GM19238 (cell line): ENCODE measurements around the gene NEU4.
"Not testable (repeated sequence)": the region's sequence is repeated elsewhere in the genome, so short reads cannot be mapped to it uniquely, and the experiment has no call there.

Source experiments
- DNase-seq: peaks from one replicate; pipeline ENCODE4 v3.0.0; 2011; ENCODE audit warnings: low spot score; ENCODE audit not compliant: insufficient read length

The NEU4 gene

GRCh38 chr2:241775223-241776177 is 33.5 kb upstream of the NEU4 start:
- no peak for DNase-seq

- DNase-seq: no peak
Observed at GRCh38 chr2:241776336-241777169, 32.4 kb upstream of the NEU4 start, which contains the start of gene GAL3ST2. Gene GAL3ST2 (plus strand): TSS chr2:241776822. CDS start chr2:241776956, 134 bp downstream.

GRCh38 chr2:241777170-241777685 is 31.8 kb upstream of the NEU4 start:
- no peak for DNase-seq

DNA sequence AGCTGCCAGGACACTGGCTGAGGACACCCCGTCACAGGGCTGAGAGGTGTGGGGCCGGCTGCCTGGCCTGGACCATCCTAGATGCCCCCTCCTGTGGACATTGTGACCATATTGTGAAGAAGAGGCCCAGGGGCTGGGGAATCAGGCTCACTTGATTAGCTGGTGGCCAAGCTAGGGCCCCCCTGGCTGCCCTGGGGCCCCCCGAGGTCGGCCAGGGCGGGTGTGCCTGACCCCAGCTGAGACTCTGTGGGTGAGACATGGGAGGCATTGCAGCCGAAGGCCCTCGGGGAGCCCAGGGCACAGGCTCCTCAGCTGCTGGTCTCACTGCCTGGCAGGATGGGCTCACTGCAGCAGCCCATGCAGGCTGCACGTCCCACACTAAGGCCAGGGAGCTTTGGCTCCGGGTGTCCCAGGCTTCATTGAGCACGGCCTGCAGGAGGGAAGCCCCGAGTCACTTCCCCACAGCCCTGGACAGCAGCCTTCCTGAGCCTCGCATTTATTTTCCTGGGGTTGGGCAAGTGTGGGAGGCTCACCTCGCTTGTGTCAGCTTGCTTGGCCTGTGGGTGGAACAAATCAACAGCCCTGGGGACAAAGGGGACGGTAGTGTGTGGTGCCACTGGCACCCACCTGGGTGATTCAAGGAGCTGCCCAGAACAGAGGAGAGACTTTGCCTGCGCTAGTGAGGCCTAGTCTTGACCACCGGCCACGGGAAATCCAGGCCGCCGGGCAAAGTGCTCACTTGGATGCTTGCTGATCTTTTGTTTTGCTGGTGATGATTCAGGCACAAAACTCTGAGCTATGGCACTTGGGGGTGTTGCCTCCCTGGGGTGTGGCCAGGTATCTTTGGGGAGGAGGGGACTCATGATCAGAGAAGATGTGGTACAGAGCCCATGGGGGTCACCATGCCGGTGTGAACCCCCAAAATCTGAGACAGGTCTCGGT is 31.0 kb upstream of the NEU4 start:
- DNase-seq: no peak

GRCh38 chr2:241780939-241781569 is 27.9 kb upstream of the NEU4 start:
- no peak for DNase-seq

DNA sequence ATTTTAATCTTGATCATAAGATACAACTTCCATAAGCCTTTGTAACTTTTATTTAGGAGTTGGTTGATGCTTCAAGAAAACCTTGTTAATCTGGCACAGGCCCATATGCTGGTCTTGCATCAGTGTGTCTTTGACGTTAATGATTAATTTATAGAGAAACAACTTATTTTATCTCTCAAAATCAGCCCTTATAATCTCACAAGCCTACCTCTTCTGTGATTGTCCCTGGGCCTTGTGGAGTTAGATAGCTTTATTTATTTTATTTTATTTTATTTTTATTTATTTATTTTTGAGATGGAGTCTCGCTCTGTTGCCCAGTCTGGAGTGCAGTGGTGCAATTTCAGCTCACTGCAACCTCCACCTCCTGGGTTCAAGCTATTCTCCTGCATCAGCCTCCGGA is 26.9 kb upstream of the NEU4 start:
- not testable (repeated sequence) for DNase-seq

- no peak for DNase-seq
Observed at GRCh38 chr2:241788135-241788534, 20.9 kb upstream of the NEU4 start.

DNA sequence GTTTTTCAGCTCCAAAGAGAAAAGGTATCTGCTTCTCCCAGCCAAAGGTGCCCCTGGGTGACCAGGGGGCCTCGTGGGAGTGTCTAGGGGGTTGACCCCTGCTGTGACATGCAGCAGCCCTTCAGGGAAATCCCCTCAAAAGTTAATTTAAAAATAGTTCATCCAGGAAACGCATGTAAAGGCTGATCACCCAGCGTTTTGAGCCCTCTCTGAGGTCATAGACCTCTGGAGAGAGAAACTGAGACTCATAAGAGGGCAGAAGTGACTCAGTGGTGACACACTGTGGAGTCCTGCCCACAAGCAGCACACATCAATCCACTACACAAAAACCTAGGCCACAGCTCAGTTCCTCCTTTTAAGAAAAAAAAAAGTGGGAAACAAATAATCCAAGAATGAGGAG is 20.4 kb upstream of the NEU4 start:
- no peak for DNase-seq

DNA sequence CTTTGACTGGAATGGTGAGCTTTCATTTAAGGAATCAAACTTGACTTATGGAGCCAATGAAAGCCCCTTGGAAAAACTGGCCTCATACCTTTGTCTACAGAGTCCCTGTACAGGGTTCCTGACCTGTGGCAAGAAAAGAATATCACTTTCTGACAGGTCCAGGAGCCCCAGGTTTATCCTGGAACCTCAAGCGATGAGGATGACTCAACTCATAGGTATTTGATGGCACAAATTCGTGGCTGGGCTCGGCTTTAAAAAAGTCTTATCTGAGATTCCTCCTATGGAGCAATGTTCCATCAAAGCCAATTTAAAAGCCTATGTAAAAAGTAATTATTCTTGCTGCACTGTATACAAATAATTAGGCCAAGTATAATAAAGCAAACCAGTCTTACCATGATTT is 17.6 kb upstream of the NEU4 start:
- DNase-seq: not testable (repeated sequence)

GRCh38 chr2:241793385-241793784 is 15.6 kb upstream of the NEU4 start:
- DNase-seq: no peak

DNA sequence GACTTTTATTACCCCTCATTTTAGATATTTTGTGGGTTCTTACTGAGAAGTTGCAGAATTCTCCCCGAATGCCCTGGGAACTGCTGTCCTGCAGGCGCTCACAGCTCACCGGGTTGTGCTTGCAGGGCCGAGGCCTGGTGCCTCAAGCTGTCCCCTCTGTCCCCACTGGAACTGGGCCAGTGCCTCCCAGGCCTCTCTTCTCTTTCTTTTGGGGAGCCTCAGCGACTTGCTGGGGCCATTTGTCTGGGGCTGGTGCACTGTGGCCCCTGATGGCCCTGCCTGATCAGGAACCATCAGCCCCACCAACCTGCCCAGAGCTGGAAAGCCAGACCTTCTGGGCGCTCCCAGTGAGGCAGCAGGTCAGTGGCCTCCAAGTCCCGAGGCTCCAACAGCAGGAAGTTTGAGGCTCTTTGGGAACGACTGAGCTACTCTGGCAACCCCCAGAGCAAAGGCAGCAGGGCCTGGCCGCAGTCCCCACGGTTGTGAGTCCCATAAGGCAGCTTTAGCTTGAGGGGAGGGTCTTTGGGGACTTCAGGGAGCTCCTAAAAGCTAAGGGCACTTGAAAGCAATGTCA is 14.7 kb upstream of the NEU4 start:
- DNase-seq: no peak

DNA sequence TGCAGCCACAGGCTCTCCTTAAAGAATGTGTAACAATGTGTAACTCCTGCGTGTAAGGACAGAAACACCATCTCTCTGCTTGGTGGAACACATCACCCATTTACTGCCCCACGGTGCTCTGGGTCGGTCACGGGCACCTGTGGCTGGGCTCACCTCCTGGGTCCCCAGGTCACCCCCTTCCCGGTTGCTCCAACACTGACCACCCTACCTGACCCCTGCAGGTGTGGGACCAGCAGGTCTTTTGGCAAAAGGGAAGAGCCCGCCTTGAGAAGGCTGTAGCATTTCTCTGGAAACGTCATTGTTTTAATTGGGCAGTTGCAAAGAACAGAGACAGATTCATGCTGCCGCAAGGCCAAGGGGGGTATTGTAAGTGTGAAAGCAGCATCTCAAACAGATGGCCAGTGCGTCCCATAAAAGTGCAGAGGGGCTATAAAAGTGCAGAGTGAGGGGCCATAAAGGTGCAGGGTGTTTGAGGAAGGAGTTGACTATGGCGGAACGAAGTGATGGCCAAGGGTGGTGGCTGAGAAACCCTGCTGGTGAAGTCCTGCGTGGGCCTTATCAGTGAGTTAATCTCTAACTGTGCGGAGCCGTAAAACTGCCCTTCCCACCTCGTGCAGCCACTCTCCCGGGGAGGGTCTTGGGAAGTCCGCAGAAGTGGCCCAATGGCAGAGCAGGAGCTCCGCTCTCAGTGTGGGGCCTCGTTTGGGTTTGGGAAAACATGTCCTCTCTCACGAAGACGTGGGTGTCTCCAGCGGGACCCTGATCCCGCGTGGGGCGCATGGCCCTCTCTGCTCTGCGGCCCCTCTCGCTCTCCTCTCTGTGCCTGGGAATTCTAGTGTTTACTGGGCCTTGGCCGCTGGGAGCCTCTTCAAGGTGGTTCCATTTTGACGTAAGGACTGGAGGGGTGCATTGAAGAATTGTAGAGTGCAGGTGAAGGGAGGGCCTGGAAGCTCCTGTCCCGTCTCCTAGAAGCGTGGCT is 13.7 kb upstream of the NEU4 start:
- no peak for DNase-seq

- no peak for DNase-seq
Observed at GRCh38 chr2:241796209-241796608, 12.8 kb upstream of the NEU4 start.

GRCh38 chr2:241796610-241797138 is 12.3 kb upstream of the NEU4 start:
- no peak for DNase-seq

DNA sequence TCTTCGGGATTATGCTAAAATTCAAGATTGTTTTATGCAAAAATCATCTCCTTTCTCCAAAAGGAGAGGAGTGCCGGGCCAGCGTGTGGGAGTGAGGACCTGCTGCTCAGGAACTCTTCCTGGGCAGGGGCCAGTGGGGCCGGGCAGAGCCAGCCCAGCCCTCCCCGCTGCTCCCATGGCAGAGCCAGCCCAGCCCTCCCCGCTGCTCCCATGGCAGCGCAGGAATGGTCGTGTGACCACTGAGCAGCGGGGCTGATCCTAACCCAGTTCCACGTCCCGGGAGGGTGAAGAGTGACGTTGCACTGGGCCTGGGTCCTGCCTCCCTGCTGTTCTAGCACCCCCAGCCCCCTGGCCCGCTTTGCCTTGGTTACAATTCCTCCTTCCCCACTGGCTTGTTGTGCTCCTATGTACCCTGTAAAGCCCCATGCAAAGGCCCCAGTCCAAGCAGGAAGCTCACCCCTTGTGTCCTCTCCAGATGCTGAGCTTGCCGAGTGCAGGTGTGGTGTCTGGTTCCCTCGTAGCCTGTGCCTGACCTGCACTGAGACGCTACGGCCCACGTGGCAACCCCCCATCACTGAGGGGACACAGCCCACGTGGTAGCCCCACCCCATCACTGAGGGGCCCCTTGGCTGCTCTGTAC is 11.4 kb upstream of the NEU4 start:
- DNase-seq: no peak

DNA sequence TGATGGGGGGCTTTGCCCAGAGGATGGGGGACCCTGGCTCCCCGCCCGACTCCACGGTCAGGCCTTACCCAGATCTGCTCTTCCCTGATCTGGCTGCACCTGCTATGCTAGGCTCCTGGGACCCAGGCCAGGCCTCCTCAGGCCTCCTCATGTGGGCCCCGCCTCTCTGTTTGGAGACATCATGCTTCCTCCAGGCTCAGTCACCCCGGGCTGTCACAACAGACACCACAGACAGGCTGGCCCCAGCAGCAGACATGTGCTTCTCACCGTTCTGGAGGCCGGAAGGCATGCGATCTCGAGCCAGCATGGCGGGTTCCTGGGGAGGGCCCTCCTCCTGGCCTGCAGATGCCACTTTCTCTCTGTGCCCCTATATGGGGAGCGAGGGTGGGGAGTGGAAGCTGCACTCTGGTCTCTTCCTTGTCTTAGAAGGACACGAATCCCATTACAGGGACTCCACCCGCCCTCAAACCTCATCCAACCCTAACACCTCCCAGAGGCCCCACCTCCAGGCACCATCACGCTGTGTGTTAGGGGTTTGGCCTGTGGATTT is 10.8 kb upstream of the NEU4 start:
- no peak for DNase-seq

- no peak for DNase-seq
Observed at GRCh38 chr2:241798631-241799521, 10.1 kb upstream of the NEU4 start.
